CD4-positive, CD25-positive, alpha-beta regulatory T cell (primary cell): ENCODE data around the gene NGLY1. TPM values are rescaled to one million over a fixed set of nuclear protein-coding genes. Genes with fewer than 3 reads are reported as not detected.
A peak's percentile ranks its signal among the peaks of the same experiment; 100 is the strongest.

Source experiments
- ATAC-seq, 2 donors: fragments of 150-1000 bp; cut with Tn5 transposase; one replicate each; pipeline ENCODE4 v1.10.0; 2021; ENCODE audit warnings: low read depth in 2 of 2, moderate number of reproducible peaks in 2 of 2, moderate library complexity in 1 of 2
- DNase-seq, 3 donors: peaks; one replicate each; pipeline versions ENCODE4 v3.0.0 to v3.0.0-alpha.2; 2012 to 2022; ENCODE audit warnings: mixed read lengths in 1 of 3
- H3K27ac ChIP-seq: one replicate; pipeline ENCODE4 v1.7.0; 2013; ENCODE audit warnings: mild to moderate bottlenecking, low read length; ENCODE audit not compliant: insufficient read depth, poor library complexity, severe bottlenecking
- H3K27me3 ChIP-seq: one replicate; pipeline ENCODE4 v1.7.0; 2013; ENCODE audit warnings: low read length; ENCODE audit not compliant: control insufficient read depth, insufficient read depth
- H3K36me3 ChIP-seq: one replicate; pipeline ENCODE4 v1.7.0; 2013; ENCODE audit warnings: mild to moderate bottlenecking, low read length, moderate library complexity; ENCODE audit not compliant: control insufficient read depth, insufficient read depth
- H3K4me1 ChIP-seq: 2 replicates; pipeline ENCODE4 v1.7.0; 2013; ENCODE audit warnings: mild to moderate bottlenecking, low read length; ENCODE audit not compliant: insufficient read depth, control insufficient read depth, poor library complexity, severe bottlenecking
- H3K4me3 ChIP-seq: one replicate; pipeline ENCODE4 v1.7.0; 2013; ENCODE audit warnings: low read depth, mild to moderate bottlenecking, low read length, moderate library complexity
- H3K9me3 ChIP-seq, 2 experiments: 1 replicate in 1 of 2; 2 replicates in 1 of 2; pipeline ENCODE4 v1.7.0; 2013; ENCODE audit warnings: low read length in 2 of 2, mild to moderate bottlenecking in 1 of 2, moderate library complexity in 1 of 2; ENCODE audit not compliant: control insufficient read depth in 2 of 2
- H3K27ac Mint-ChIP-seq, 3 donors: one replicate each; pipeline ENCODE4 v1.8.0; 2020 to 2022; ENCODE audit warnings: mild to moderate bottlenecking in 3 of 3, mixed read lengths in 3 of 3, moderate library complexity in 2 of 3
- H3K27me3 Mint-ChIP-seq: one replicate; pipeline ENCODE4 v1.8.0; 2022; ENCODE audit warnings: mild to moderate bottlenecking, mixed read lengths
- H3K36me3 Mint-ChIP-seq: one replicate; pipeline ENCODE4 v1.8.0; 2020; ENCODE audit warnings: mixed read lengths
- H3K4me1 Mint-ChIP-seq, 4 donors: one replicate each; pipeline ENCODE4 v1.8.0; 2020 to 2022; ENCODE audit warnings: mixed read lengths in 4 of 4, mild to moderate bottlenecking in 1 of 4
- H3K4me3 Mint-ChIP-seq, 4 donors: one replicate each; pipeline ENCODE4 v1.8.0; 2020 to 2022; ENCODE audit warnings: mild to moderate bottlenecking in 4 of 4, mixed read lengths in 4 of 4, moderate library complexity in 3 of 4
- H3K9me3 Mint-ChIP-seq, 7 donors: one replicate each; pipeline ENCODE4 v1.8.0; 2020 to 2022; ENCODE audit warnings: mixed read lengths in 7 of 7, mild to moderate bottlenecking in 3 of 7, moderate library complexity in 2 of 7
- polyA plus RNA-seq, 4 donors: library from polyadenylated mRNA; unstranded; fragments of 300-500 nt; fragmentation: Illumina TruSeq; gene quantifications; one replicate each; pipeline ENCODE4 v1.2.3, GENCODE V29; 2021
- total RNA-seq: library from RNA; stranded (reverse); gene quantifications from one replicate; pipeline ENCODE4 v1.2.3, GENCODE V29; 2022

NGLY1 gene
- total and polyA plus RNA-seq, 5 donors from 2014 or later: 36.8 to 71.7 (median 42.1) TPM

DNA sequence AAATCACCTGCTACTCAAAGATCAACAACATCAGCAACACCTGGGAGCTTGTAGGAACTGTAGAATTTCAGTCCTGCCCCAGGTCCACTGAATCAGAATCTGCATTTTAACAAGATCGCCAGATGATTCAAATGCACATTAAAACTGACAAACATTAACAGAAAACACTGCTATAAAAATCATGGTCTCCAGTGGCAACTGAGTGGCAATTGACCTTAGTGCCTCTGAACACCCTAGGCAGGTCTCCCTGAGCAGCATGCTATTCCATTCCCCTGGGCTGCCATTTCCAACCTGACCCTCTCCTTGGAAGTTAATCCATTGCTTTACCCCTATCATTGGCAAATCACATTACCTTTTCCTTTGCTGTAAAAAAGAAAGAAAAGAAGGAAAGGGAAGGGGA, 95.5 kb downstream of the NGLY1 start:
- no peak for ATAC-seq
- Mint-ChIP-seq H3K4me1 (no peaks in the 10 kb centered on the region), H3K4me3 (no peak overlapping the region), H3K27ac (peak overlapping the region in 1 of 3 donors; percentile 27), H3K36me3 (no peaks in the 10 kb centered on the region), H3K9me3 (peaks cover 0 to 4% (median 0%) of the 10 kb centered on the region in 7 donors), H3K27me3 (peaks cover 18% of the 10 kb centered on the region)
- peaks cover 5% of the 10 kb centered on the region for H3K27me3 ChIP-seq
- no peak overlapping the region for H3K4me3 ChIP-seq
- no peaks in the 10 kb centered on the region for H3K9me3 ChIP-seq
- no peak overlapping the region for H3K27ac ChIP-seq
- H3K36me3 ChIP-seq: no peaks in the 10 kb centered on the region
- DNase-seq: no peak
- H3K4me1 ChIP-seq: no peaks in the 10 kb centered on the region

DNA sequence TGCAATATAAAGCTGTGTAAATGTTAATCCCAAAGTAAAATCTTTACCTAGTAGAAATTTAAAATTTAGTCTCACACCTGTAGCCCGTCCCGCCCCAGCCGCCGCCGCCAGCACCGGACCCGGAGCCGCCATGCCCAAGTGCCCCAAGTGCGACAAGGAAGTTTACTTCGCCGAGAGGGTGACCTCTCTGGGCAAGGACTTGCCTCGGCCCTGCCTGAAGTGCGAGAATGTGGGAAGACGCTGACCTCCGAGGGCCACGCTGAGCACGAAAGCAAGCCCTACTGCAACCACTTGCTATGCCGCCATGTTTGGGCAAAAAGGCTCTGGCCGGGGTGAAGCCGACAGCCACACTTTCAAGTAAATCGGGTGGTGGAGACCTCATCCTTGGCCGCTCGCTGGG, 96.5 kb downstream of the NGLY1 start:
- Histone ChIP-seq H3K27me3 (peaks cover 5% of the 10 kb centered on the region), H3K4me1 (no peaks in the 10 kb centered on the region), H3K27ac (no peak overlapping the region), H3K36me3 (no peaks in the 10 kb centered on the region), H3K9me3 (no peaks in the 10 kb centered on the region), H3K4me3 (no peak overlapping the region)
- H3K9me3 Mint-ChIP-seq: peaks cover 0 to 4% (median 0%) of the 10 kb centered on the region in 7 donors
- no peaks in the 10 kb centered on the region for H3K4me1 Mint-ChIP-seq
- no peaks in the 10 kb centered on the region for H3K36me3 Mint-ChIP-seq
- no peak overlapping the region for H3K4me3 Mint-ChIP-seq
- peaks cover 16% of the 10 kb centered on the region for H3K27me3 Mint-ChIP-seq
- no peak for ATAC-seq
- no peak for DNase-seq
- no peak overlapping the region for H3K27ac Mint-ChIP-seq

DNA sequence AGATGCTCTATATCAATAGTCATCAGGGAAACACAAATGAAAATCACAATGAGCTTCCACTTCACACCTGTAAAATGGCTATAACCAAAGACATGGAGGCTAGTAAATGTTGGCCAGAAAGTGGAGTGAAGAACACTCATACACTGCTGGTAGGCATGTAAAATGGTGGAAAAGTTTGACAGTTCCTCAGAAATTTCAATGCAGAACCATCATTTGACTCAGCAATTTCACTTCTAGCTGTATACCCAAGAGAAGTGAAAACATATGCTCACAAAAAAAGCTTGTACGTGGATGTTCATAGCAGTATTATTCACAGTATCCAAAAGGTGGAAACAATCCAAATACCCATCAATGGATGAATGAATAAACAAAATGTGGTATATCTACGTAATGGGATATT, 99.4 kb downstream of the NGLY1 start:
- Histone ChIP-seq H3K27me3 (no peaks in the 10 kb centered on the region), H3K4me1 (no peaks in the 10 kb centered on the region), H3K9me3 (no peaks in the 10 kb centered on the region), H3K27ac (no peak overlapping the region), H3K4me3 (no peak overlapping the region), H3K36me3 (no peaks in the 10 kb centered on the region)
- peaks cover 6% of the 10 kb centered on the region for H3K27me3 Mint-ChIP-seq
- H3K27ac Mint-ChIP-seq: no peak overlapping the region
- H3K4me1 Mint-ChIP-seq: no peaks in the 10 kb centered on the region
- H3K4me3 Mint-ChIP-seq: no peak overlapping the region
- no peak for ATAC-seq
- peaks cover 0 to 3% (median 0%) of the 10 kb centered on the region in 7 donors for H3K9me3 Mint-ChIP-seq
- H3K36me3 Mint-ChIP-seq: no peaks in the 10 kb centered on the region
- no peak for DNase-seq

DNA sequence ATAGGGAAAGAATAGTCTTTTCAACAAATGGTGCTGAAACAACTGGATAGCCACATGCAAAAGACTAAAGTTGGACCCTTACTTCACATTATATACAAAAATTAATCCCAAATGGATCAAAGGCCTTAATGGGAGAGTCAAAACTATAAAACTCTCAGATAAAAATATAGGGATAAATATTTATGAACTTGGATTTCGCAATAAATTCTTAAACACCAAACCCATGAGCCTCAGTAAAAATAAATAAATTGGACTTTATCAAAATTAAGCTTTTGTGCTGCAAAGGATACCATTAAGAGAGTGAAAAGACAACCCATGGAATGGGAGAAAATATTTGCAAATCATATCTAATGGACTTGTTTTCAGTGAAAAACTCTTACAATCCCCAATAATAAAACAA, 99.8 kb downstream of the NGLY1 start:
- no peak overlapping the region for H3K27ac Mint-ChIP-seq
- ATAC-seq (no peak), DNase-seq (no peak)
- no peaks in the 10 kb centered on the region for H3K9me3 Mint-ChIP-seq
- H3K36me3 ChIP-seq: no peaks in the 10 kb centered on the region
- H3K27ac ChIP-seq: no peak overlapping the region
- H3K27me3 Mint-ChIP-seq: peaks cover 8% of the 10 kb centered on the region
- no peaks in the 10 kb centered on the region for H3K4me1 Mint-ChIP-seq
- H3K9me3 ChIP-seq: no peaks in the 10 kb centered on the region
- H3K4me3 Mint-ChIP-seq: no peak overlapping the region
- H3K4me1 ChIP-seq: no peaks in the 10 kb centered on the region
- no peaks in the 10 kb centered on the region for H3K36me3 Mint-ChIP-seq
- no peaks in the 10 kb centered on the region for H3K27me3 ChIP-seq
- no peak overlapping the region for H3K4me3 ChIP-seq

DNA sequence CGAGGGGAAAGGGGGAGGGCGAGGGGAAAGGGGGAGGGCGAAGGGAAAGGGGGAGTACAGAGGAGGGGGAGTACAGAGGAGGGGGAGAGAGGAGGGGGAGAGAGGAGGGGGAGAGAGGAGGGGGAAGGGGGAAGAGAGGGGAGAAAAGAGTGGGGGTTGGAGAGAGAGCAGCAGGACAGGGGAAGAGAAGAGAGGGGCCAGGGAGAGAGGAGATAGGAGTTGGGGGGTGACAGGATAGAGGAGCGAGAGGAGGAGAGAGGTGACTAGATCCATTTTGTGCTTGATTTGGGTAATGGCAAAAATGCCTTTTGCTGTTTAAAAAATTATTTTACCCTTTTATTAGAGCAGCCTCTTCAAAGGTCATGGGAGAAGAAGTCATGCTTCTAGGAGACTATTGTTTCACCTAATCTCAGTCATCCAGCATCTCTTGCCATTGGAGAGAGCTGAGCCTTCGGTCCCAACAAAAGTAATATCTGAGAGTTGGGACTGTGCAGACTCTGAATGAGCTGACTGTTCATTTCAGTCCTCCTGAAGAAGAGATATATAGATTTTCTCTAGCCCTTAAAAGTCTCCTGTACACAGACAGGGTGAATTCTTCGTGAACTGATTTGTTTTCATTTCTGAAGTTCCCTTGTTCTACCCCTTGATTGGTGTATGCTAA, 103.5 kb downstream of the NGLY1 start:
- H3K4me3 Mint-ChIP-seq: no peak overlapping the region
- H3K36me3 Mint-ChIP-seq: no peaks in the 10 kb centered on the region
- no peak for ATAC-seq
- Histone ChIP-seq H3K4me1 (no peaks in the 10 kb centered on the region), H3K4me3 (no peak overlapping the region), H3K36me3 (no peaks in the 10 kb centered on the region), H3K9me3 (no peaks in the 10 kb centered on the region), H3K27me3 (peaks cover 8% of the 10 kb centered on the region), H3K27ac (no peak overlapping the region)
- H3K27ac Mint-ChIP-seq: no peak overlapping the region
- H3K9me3 Mint-ChIP-seq: no peaks in the 10 kb centered on the region
- H3K4me1 Mint-ChIP-seq: no peaks in the 10 kb centered on the region
- H3K27me3 Mint-ChIP-seq: peaks cover 17% of the 10 kb centered on the region
- no peak for DNase-seq

DNA sequence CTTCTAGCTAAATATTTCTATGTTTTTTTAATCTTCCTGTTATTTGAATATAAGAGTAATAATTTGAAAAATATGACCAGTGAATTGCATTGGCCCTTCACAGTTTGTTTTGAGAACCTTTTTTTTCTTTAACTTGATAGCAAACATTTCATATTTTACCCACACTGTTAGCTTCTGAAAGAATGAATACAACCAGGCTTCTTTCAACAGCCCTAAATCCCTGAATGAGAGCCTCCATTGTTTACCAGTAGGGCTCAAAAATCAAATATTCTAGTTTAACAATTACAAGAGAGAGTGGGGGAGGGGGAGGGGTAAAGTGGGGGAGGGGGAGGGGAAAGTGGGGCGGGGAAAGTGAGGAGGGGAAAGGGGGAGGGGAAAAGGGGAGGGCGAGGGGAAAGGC, 104.1 kb downstream of the NGLY1 start:
- Histone ChIP-seq H3K4me1 (no peaks in the 10 kb centered on the region), H3K36me3 (no peaks in the 10 kb centered on the region), H3K27me3 (peaks cover 8% of the 10 kb centered on the region), H3K9me3 (no peaks in the 10 kb centered on the region), H3K27ac (no peak overlapping the region), H3K4me3 (no peak overlapping the region)
- no peak for ATAC-seq
- no peak for DNase-seq
- Mint-ChIP-seq H3K36me3 (no peaks in the 10 kb centered on the region), H3K4me3 (no peak overlapping the region), H3K4me1 (no peaks in the 10 kb centered on the region), H3K27me3 (peaks cover 17% of the 10 kb centered on the region), H3K27ac (no peak overlapping the region), H3K9me3 (no peaks in the 10 kb centered on the region)

DNA sequence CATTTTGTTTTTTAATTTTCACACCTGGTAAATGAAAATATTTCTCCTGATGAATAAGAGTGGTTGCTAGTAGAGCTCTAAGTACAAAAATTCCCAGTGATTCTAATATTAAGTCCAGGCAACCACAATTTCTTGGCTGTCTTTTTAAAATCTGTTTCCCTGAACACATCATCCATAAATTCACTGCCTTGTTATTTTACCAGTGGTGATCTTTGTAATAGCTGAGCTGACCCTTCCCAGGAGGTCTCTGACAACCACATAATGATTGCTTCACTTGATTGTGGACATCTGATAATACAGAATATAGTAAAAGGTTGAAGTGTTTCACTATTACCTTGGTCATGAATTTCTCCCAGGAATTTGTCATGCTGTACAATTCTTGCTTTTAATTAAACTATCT, 104.7 kb downstream of the NGLY1 start:
- ATAC-seq: no peak
- Histone ChIP-seq H3K27ac (no peak overlapping the region), H3K9me3 (no peaks in the 10 kb centered on the region), H3K27me3 (peaks cover 8% of the 10 kb centered on the region), H3K4me3 (no peak overlapping the region), H3K4me1 (no peaks in the 10 kb centered on the region), H3K36me3 (no peaks in the 10 kb centered on the region)
- no peaks in the 10 kb centered on the region for H3K36me3 Mint-ChIP-seq
- DNase-seq: no peak
- no peaks in the 10 kb centered on the region for H3K4me1 Mint-ChIP-seq
- peaks cover 17% of the 10 kb centered on the region for H3K27me3 Mint-ChIP-seq
- H3K27ac Mint-ChIP-seq: no peak overlapping the region
- H3K4me3 Mint-ChIP-seq: no peak overlapping the region
- no peaks in the 10 kb centered on the region for H3K9me3 Mint-ChIP-seq

DNA sequence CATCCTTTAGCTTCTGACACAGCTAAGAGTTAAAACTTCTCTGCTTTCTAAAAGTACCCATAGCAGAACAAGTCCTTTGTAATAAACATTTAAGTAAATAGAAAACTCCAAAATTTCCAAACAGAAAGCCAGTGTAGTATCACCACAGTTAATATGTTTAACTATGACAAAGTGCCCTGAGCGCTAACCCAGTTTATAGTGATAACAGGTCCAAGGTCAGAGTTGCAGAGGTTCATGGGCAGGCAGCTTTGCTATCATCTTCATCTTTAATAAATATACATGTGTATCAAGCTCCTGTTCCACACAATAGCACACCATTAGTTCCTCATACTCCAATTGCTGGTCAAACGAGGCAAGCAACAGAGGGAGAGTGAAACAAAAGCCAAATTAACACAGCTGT, 106.1 kb downstream of the NGLY1 start:
- Mint-ChIP-seq H3K4me3 (no peak overlapping the region), H3K27me3 (peaks cover 17% of the 10 kb centered on the region), H3K27ac (no peak overlapping the region), H3K4me1 (no peaks in the 10 kb centered on the region), H3K36me3 (no peaks in the 10 kb centered on the region), H3K9me3 (no peaks in the 10 kb centered on the region)
- Histone ChIP-seq H3K27ac (no peak overlapping the region), H3K36me3 (no peaks in the 10 kb centered on the region), H3K4me3 (no peak overlapping the region), H3K9me3 (no peaks in the 10 kb centered on the region), H3K4me1 (no peaks in the 10 kb centered on the region), H3K27me3 (peaks cover 8% of the 10 kb centered on the region)
- DNase-seq (no peak), ATAC-seq (no peak)
